Prostate gland (tissue), 2 donors: ENCODE results near the gene ST6GALNAC3.

Experiments used
- POLR2AphosphoS5 ChIP-seq: sonication (generic); formaldehyde crosslinking; IDR thresholded peaks from one replicate; pipeline ENCODE4 v1.6.1; 2017; ENCODE audit warnings: antibody characterized with exemption
- TF ChIP-seq, protein P1 (sequence below), 4 experiments: fragments of 200-600 bp in 2 of 4; fragments of 450-650 bp in 2 of 4; sonication (generic) in 2 of 4; IDR thresholded peaks; 1 replicate in 3 of 4; 2 replicates in 1 of 4; pipeline ENCODE4 v1.5.1; 2016 to 2019; ENCODE audit warnings: antibody characterized with exemption in 4 of 4, mild to moderate bottlenecking in 2 of 4, moderate library complexity in 2 of 4

GRCh38 chr1:76591461-76591860, 516.9 kb downstream of the ST6GALNAC3 start:
- TF ChIP-seq, protein P1, sequence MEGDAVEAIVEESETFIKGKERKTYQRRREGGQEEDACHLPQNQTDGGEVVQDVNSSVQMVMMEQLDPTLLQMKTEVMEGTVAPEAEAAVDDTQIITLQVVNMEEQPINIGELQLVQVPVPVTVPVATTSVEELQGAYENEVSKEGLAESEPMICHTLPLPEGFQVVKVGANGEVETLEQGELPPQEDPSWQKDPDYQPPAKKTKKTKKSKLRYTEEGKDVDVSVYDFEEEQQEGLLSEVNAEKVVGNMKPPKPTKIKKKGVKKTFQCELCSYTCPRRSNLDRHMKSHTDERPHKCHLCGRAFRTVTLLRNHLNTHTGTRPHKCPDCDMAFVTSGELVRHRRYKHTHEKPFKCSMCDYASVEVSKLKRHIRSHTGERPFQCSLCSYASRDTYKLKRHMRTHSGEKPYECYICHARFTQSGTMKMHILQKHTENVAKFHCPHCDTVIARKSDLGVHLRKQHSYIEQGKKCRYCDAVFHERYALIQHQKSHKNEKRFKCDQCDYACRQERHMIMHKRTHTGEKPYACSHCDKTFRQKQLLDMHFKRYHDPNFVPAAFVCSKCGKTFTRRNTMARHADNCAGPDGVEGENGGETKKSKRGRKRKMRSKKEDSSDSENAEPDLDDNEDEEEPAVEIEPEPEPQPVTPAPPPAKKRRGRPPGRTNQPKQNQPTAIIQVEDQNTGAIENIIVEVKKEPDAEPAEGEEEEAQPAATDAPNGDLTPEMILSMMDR (IDR thresholded peaks at IDR 0.05), result no peak
- no peak for TF ChIP-seq POLR2AphosphoS5
